Mesothelial cell of epicardium (in vitro differentiated cells): Measurements from ENCODE around the gene DMXL1. TPM values are rescaled to one million over a fixed set of nuclear protein-coding genes. Genes with fewer than 3 reads are reported as not detected.

Experiments
- DNase-seq, 2 experiments: peaks; one replicate each; pipeline ENCODE4 v3.0.0; 2021; ENCODE audit warnings: low spot score in 2 of 2; ENCODE audit not compliant: unreplicated experiment in 2 of 2
- H3K27ac Mint-ChIP-seq: 2 replicates; pipeline ENCODE4 v1.8.0; 2021; ENCODE audit warnings: mixed read lengths
- H3K27me3 Mint-ChIP-seq: 2 replicates; pipeline ENCODE4 v1.8.0; 2021; ENCODE audit warnings: low read depth, mixed read lengths
- H3K36me3 Mint-ChIP-seq: 2 replicates; pipeline ENCODE4 v1.8.0; 2021; ENCODE audit warnings: mixed read lengths
- H3K4me1 Mint-ChIP-seq: 2 replicates; pipeline ENCODE4 v1.8.0; 2021; ENCODE audit warnings: mixed read lengths
- H3K4me3 Mint-ChIP-seq: 2 replicates; pipeline ENCODE4 v1.8.0; 2021; ENCODE audit warnings: mild to moderate bottlenecking, moderate library complexity, mixed read lengths
- H3K9me3 Mint-ChIP-seq: 2 replicates; pipeline ENCODE4 v1.8.0; 2021; ENCODE audit warnings: mixed read lengths
- CTCF ChIP-seq: fragments of 200-600 bp; sonication (generic); IDR thresholded peaks from one replicate; pipeline ENCODE4 v1.5.0; 2021; ENCODE audit warnings: antibody characterized with exemption; ENCODE audit not compliant: unreplicated experiment
- total RNA-seq: library from RNA; stranded (reverse); gene quantifications from 3 replicates; pipeline ENCODE4 v1.2.1, GENCODE V29; 2021

Gene DMXL1
- total RNA-seq, 1 donor from 2014 or later, result 74.9 TPM

GRCh38 chr5:119031011-119031886 lies 39.6 kb upstream of the DMXL1 start:
- TF ChIP-seq CTCF, result no peak
- H3K27ac Mint-ChIP-seq, result peak overlapping the region; percentile 5
- H3K4me3 Mint-ChIP-seq, result no peak overlapping the region
- H3K36me3 Mint-ChIP-seq, result no peaks in the 10 kb centered on the region
- no peaks in the 10 kb centered on the region for H3K9me3 Mint-ChIP-seq
- H3K4me1 Mint-ChIP-seq, result peaks cover 2% of the 10 kb centered on the region
- no peaks in the 10 kb centered on the region for H3K27me3 Mint-ChIP-seq
- no peak for DNase-seq

GRCh38 chr5:119031905-119032304 lies 39.0 kb upstream of the DMXL1 start:
- no peak overlapping the region for H3K27ac Mint-ChIP-seq
- no peak for TF ChIP-seq CTCF
- H3K9me3 Mint-ChIP-seq, result no peaks in the 10 kb centered on the region
- no peaks in the 10 kb centered on the region for H3K36me3 Mint-ChIP-seq
- DNase-seq, result no peak
- H3K27me3 Mint-ChIP-seq, result no peaks in the 10 kb centered on the region
- H3K4me3 Mint-ChIP-seq, result no peak overlapping the region
- H3K4me1 Mint-ChIP-seq, result peaks cover 2% of the 10 kb centered on the region

GRCh38 chr5:119032656-119033055 lies 38.2 kb upstream of the DMXL1 start:
- Mint-ChIP-seq H3K27ac (no peak overlapping the region), H3K4me3 (no peak overlapping the region), H3K36me3 (no peaks in the 10 kb centered on the region), H3K9me3 (no peaks in the 10 kb centered on the region), H3K4me1 (peaks cover 2% of the 10 kb centered on the region), H3K27me3 (no peaks in the 10 kb centered on the region)
- no peak for DNase-seq
- no peak for TF ChIP-seq CTCF

GRCh38 chr5:119033135-119033534 lies 37.8 kb upstream of the DMXL1 start:
- H3K27me3 Mint-ChIP-seq, result no peaks in the 10 kb centered on the region
- no peaks in the 10 kb centered on the region for H3K36me3 Mint-ChIP-seq
- peaks cover under 1% of the 10 kb centered on the region for H3K9me3 Mint-ChIP-seq
- no peak for TF ChIP-seq CTCF
- no peak overlapping the region for H3K4me3 Mint-ChIP-seq
- H3K27ac Mint-ChIP-seq, result no peak overlapping the region
- peaks cover 2% of the 10 kb centered on the region for H3K4me1 Mint-ChIP-seq
- DNase-seq, result no peak

GRCh38 chr5:119036101-119036762 lies 34.7 kb upstream of the DMXL1 start:
- no peaks in the 10 kb centered on the region for H3K36me3 Mint-ChIP-seq
- H3K4me1 Mint-ChIP-seq, result no peaks in the 10 kb centered on the region
- DNase-seq, result no peak
- H3K27ac Mint-ChIP-seq, result no peak overlapping the region
- peaks cover 5% of the 10 kb centered on the region for H3K9me3 Mint-ChIP-seq
- no peaks in the 10 kb centered on the region for H3K27me3 Mint-ChIP-seq
- H3K4me3 Mint-ChIP-seq, result no peak overlapping the region
- no peak for TF ChIP-seq CTCF
